Measurements from ENCODE around the gene NALCN.

Gene NALCN

DNA sequence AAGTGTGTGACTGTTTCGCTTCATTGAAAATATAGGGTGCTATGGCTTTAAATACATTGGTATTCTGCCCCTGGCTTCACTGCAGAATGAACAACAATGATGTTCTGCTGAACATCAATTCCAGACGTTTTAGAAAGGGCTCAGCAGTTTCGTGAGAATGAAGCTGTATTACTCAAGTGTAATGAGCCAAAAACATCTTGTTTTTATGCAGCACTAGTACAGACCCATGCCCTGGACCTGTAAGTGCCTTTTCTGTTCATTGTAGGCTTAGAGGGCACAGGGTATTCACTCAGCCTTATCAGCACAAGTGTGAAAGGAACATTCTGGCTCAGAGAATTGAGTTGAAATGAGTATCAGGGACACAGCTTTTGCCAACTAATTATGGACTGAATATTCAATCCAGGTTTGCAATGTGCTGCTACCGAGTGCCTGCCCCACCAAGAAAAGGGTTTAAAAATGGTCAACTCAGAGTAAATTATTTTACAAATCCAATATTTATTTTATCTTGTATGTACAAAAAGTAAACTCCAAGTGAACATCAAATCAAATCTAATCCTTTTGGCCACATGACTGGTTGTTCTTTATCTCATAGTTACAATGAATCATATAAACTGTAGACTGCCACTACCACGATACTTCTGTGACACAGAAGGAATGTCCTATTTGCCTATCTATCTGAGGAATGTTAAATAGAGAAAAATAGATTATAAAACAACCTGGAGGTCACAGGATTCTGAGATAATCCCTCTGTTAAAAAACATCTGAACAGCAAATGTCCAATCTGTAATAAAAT is 362.8 kb downstream of the NALCN start:
- H3K4me3 ChIP-seq (ENCODE audit: insufficient read length, low read depth) = no peak overlapping the region
- TF ChIP-seq SUZ12 (IDR thresholded peaks at IDR 0.05; ENCODE audit: extremely low read depth, insufficient read depth, insufficient read length) (no peak), ZNF274 (IDR thresholded peaks at IDR 0.05; ENCODE audit: low read depth, low read length) (no peak), YY1 (IDR thresholded peaks at IDR 0.05; ENCODE audit: insufficient read depth, insufficient read length) (no peak)
- no peaks in the 10 kb centered on the region for H3K27me3 ChIP-seq (ENCODE audit: insufficient read depth, insufficient read length)
- no peaks in the 10 kb centered on the region for H3K4me1 ChIP-seq (ENCODE audit: insufficient read depth, insufficient read length)
- no peak for DNase-seq (ENCODE audit: low read depth, low spot score)
- no peaks in the 10 kb centered on the region for H3K9me3 ChIP-seq (ENCODE audit: insufficient read depth, low read length)
- no peaks in the 10 kb centered on the region for H3K36me3 ChIP-seq (ENCODE audit: insufficient read depth, insufficient read length, low read length)
- H3K9ac ChIP-seq (ENCODE audit: insufficient read length, low read depth) = no peak overlapping the region

GRCh38 chr13:101049166-101049850 is 367.0 kb downstream of the NALCN start:
- H3K27me3 ChIP-seq (ENCODE audit: insufficient read depth, insufficient read length) = no peaks in the 10 kb centered on the region
- TF ChIP-seq SUZ12 (IDR thresholded peaks at IDR 0.05; ENCODE audit: extremely low read depth, insufficient read depth, insufficient read length) (no peak), ZNF274 (IDR thresholded peaks at IDR 0.05; ENCODE audit: low read depth, low read length) (no peak), YY1 (IDR thresholded peaks at IDR 0.05; ENCODE audit: insufficient read depth, insufficient read length) (no peak)
- no peak for DNase-seq (ENCODE audit: low read depth, low spot score)
- H3K36me3 ChIP-seq (ENCODE audit: insufficient read depth, insufficient read length, low read length) = no peaks in the 10 kb centered on the region
- H3K9ac ChIP-seq (ENCODE audit: insufficient read length, low read depth) = no peak overlapping the region
- H3K4me1 ChIP-seq (ENCODE audit: insufficient read depth, insufficient read length) = no peaks in the 10 kb centered on the region
- H3K9me3 ChIP-seq (ENCODE audit: insufficient read depth, low read length) = no peaks in the 10 kb centered on the region; the same call in 1 of the 2 replicates
- no peak overlapping the region for H3K4me3 ChIP-seq (ENCODE audit: insufficient read length, low read depth)

DNA sequence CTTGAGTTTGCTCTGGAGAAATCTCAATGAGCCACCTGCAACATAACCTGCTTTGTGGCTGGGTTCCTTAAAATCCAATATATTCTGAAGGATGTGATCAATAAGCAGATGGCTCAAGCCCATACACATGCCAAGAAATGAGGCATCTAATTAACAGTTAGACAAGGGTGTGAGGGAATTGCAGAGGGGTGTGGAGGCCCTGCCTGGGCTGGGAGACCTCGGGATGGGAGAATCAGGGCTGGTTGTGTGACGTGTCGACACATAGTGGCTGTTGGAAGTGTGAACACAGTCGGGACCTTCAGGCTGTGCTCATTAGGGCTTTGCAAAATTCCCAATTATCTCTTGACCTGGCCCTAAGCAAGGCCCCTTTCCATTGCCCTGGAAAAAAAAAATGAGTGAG is 379.8 kb downstream of the NALCN start:
- Histone ChIP-seq H3K4me3 (ENCODE audit: insufficient read length, low read depth) (no peak overlapping the region), H3K36me3 (ENCODE audit: insufficient read depth, insufficient read length, low read length) (no peaks in the 10 kb centered on the region), H3K9ac (ENCODE audit: insufficient read length, low read depth) (no peak overlapping the region), H3K27me3 (ENCODE audit: insufficient read depth, insufficient read length) (no peaks in the 10 kb centered on the region), H3K9me3 (ENCODE audit: insufficient read depth, low read length) (no peaks in the 10 kb centered on the region; the same call in 1 of the 2 replicates), H3K4me1 (ENCODE audit: insufficient read depth, insufficient read length) (no peaks in the 10 kb centered on the region)
- TF ChIP-seq SUZ12 (IDR thresholded peaks at IDR 0.05; ENCODE audit: extremely low read depth, insufficient read depth, insufficient read length) = no peak
- TF ChIP-seq ZNF274 (IDR thresholded peaks at IDR 0.05; ENCODE audit: low read depth, low read length) = no peak
- TF ChIP-seq YY1 (IDR thresholded peaks at IDR 0.05; ENCODE audit: insufficient read depth, insufficient read length) = no peak
- no peak for DNase-seq (ENCODE audit: low read depth, low spot score)

DNA sequence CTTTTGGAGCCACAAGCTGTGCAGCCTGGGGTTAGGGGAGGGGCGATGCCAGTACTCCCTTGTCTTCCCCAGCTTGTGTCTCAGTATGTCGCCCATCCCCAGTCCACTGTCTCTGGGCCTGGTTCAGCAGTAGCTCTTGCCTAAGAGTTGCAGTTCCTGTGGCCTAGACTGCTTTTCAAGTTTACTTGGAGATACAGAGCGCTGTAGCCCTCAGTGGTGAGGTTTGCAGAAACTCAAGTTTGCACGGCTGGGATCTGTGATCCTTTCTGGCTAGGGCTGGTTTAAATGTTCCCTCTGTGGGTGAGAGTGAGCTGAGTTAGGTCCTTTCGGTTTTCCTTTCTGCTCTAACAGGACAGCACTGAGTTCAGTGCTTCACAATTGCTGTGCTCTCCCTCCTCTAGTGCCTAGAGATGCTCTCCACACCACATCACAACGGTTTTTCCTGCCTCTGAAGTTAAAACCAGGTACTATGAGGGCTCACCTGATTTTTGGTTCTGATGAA is 381.1 kb downstream of the NALCN start:
- no peak for DNase-seq (ENCODE audit: low read depth, low spot score)
- TF ChIP-seq YY1 (IDR thresholded peaks at IDR 0.05; ENCODE audit: insufficient read depth, insufficient read length) (no peak), SUZ12 (IDR thresholded peaks at IDR 0.05; ENCODE audit: extremely low read depth, insufficient read depth, insufficient read length) (no peak), ZNF274 (IDR thresholded peaks at IDR 0.05; ENCODE audit: low read depth, low read length) (no peak)
- no peaks in the 10 kb centered on the region for H3K27me3 ChIP-seq (ENCODE audit: insufficient read depth, insufficient read length)
- H3K36me3 ChIP-seq (ENCODE audit: insufficient read depth, insufficient read length, low read length) = no peaks in the 10 kb centered on the region
- H3K4me3 ChIP-seq (ENCODE audit: insufficient read length, low read depth) = no peak overlapping the region
- no peaks in the 10 kb centered on the region; the same call in 1 of the 2 replicates for H3K9me3 ChIP-seq (ENCODE audit: insufficient read depth, low read length)
- no peaks in the 10 kb centered on the region for H3K4me1 ChIP-seq (ENCODE audit: insufficient read depth, insufficient read length)
- no peak overlapping the region for H3K9ac ChIP-seq (ENCODE audit: insufficient read length, low read depth)

DNA sequence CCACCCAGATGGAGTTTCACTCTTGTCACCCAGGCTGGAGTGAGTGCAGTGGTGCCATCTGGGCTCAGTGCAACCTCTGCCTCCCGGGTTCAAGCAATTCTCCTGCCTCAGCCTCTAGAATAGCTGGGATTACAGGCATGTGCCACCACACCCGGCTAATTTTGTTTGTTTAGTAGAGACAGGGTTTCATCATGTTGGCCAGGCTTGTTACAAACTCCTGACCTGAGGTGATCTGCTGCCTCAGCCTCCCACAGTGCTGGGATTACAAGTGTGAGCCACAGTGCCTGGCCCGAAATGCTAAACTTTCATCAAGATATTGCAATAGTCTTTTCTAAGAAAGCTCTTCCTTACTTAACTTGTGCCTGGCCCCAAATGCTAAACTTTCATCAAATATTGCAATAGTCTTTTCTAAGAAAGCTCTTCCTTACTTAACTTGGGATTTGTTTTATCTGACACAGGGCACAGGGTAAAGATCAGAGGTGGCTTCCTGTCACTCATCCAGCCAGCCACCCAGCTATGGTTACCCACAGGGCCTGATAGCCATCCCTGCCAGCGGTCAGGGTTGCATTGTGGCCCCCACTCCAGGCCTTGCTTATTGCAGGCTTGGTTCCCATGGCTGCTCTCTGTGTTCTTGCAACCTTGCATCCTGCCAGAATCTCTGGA is 389.4 kb downstream of the NALCN start:
- Histone ChIP-seq H3K9me3 (ENCODE audit: insufficient read depth, low read length) (no peaks in the 10 kb centered on the region), H3K4me1 (ENCODE audit: insufficient read depth, insufficient read length) (no peaks in the 10 kb centered on the region), H3K27me3 (ENCODE audit: insufficient read depth, insufficient read length) (no peaks in the 10 kb centered on the region), H3K36me3 (ENCODE audit: insufficient read depth, insufficient read length, low read length) (no peaks in the 10 kb centered on the region), H3K4me3 (ENCODE audit: insufficient read length, low read depth) (no peak overlapping the region), H3K9ac (ENCODE audit: insufficient read length, low read depth) (no peak overlapping the region)
- no peak for DNase-seq (ENCODE audit: low read depth, low spot score)
- no peak for TF ChIP-seq YY1 (IDR thresholded peaks at IDR 0.05; ENCODE audit: insufficient read depth, insufficient read length)

DNA sequence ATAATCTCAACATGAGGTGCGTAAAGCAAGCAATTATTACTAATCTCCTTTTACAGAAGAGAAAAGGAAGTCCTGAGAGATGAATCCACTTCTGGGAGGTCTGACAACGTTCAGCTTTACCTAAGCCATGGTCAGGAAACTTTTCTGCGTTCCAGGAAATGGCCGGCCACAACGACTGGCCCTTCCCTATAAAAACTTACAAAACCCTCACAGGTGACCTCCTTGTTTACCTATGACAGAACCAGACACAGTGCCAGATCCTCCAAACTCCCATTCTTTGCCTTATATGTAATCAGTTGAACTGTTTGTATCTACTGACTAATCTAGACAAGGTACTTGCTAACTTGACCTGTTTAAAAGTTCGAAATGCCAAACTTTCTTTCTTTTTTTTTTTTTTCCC is 390.0 kb downstream of the NALCN start:
- Histone ChIP-seq H3K9me3 (ENCODE audit: insufficient read depth, low read length) (no peaks in the 10 kb centered on the region), H3K36me3 (ENCODE audit: insufficient read depth, insufficient read length, low read length) (no peaks in the 10 kb centered on the region), H3K9ac (ENCODE audit: insufficient read length, low read depth) (no peak overlapping the region), H3K27me3 (ENCODE audit: insufficient read depth, insufficient read length) (no peaks in the 10 kb centered on the region), H3K4me1 (ENCODE audit: insufficient read depth, insufficient read length) (no peaks in the 10 kb centered on the region), H3K4me3 (ENCODE audit: insufficient read length, low read depth) (no peak overlapping the region)
- no peak for DNase-seq (ENCODE audit: low read depth, low spot score)
- TF ChIP-seq SUZ12 (IDR thresholded peaks at IDR 0.05; ENCODE audit: extremely low read depth, insufficient read depth, insufficient read length) = no peak

DNA sequence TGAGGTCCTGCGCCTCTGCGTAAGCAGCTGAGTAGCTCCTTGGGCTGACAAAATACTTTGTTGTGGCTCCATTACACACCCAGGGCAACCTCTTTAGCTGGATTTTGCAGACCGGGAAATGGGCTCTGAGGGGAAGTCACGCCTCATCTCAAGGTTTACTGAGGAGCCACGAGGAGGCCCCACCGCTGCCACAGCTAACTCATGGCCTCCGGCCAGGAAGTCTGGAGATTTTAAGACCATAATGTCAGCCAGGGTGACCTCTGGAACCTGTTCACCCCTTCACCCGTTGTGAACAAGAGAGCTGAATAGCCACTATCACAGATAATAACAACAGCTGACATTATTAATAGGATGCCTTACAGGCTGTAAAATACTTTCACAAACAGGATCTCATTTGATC is 390.4 kb downstream of the NALCN start:
- Histone ChIP-seq H3K4me1 (ENCODE audit: insufficient read depth, insufficient read length) (no peaks in the 10 kb centered on the region), H3K27me3 (ENCODE audit: insufficient read depth, insufficient read length) (no peaks in the 10 kb centered on the region), H3K9me3 (ENCODE audit: insufficient read depth, low read length) (no peaks in the 10 kb centered on the region), H3K36me3 (ENCODE audit: insufficient read depth, insufficient read length, low read length) (no peaks in the 10 kb centered on the region), H3K4me3 (ENCODE audit: insufficient read length, low read depth) (no peak overlapping the region), H3K9ac (ENCODE audit: insufficient read length, low read depth) (no peak overlapping the region)
- TF ChIP-seq YY1 (IDR thresholded peaks at IDR 0.05; ENCODE audit: insufficient read depth, insufficient read length) = no peak
- DNase-seq (ENCODE audit: low read depth, low spot score) = no peak
